NOMO-1 treated with dmso at 0.1 percent for 144 hours (cell line): ENCODE data around the gene PSMD1.
"Not testable (repeated sequence)": the region's sequence is repeated elsewhere in the genome, so short reads cannot be mapped to it uniquely, and the experiment has no call there.

Experiments
- DNase-seq: peaks from one replicate; lab custom pipeline; 2025; ENCODE audit not compliant: unreplicated experiment; lab: John Stamatoyannopoulos, UW

Gene PSMD1

GRCh38 chr2:231056453-231057416, at the start of gene PSMD1:
TSS of gene PSMD1 (plus strand) at chr2:231056867. CDS start at chr2:231057026, 159 bp downstream.
- DNase-seq = peak; percentile 91

DNA sequence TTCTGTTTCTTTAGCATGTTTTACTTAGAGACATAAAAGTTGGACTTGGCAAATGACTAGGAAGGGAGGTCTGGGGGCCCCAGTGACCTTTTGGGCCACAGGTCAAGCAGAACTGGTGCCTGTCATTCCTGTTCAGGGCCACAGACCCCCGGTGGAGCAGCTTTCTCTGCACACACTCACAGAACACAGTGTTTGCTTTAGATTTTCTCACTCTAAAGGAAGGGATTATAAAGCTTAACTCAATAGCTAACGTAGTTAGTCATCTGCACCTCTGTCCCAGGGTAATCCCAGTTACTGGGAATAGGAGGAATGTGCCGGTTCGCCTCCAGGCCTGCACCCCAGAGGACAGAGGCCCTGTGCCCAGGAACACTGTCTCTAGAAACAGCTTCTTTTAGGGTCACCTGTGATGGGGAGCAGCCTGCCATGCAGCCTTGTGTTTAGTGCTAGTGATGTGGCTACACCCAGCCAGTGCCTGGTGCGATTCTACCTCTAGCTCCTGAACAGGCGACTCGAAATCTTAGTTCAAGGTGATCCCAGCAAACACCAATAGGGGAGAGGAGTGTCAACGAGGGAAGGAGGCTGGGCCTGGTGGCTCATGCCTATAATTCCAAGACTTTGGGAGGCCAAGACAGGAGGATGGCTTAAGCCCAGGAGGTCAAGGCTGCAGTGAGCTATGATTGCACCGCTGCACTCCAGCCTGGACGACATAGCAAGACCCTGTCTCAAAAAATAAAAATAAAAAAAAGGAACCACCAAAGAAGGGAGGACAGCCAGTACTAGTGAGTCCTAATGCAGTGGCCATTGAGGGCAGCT, 49.2 kb upstream of the PSMD1 start:
- no peak for DNase-seq

- no peak for DNase-seq
Observed at GRCh38 chr2:231008131-231008530, 48.5 kb upstream of the PSMD1 start.

DNA sequence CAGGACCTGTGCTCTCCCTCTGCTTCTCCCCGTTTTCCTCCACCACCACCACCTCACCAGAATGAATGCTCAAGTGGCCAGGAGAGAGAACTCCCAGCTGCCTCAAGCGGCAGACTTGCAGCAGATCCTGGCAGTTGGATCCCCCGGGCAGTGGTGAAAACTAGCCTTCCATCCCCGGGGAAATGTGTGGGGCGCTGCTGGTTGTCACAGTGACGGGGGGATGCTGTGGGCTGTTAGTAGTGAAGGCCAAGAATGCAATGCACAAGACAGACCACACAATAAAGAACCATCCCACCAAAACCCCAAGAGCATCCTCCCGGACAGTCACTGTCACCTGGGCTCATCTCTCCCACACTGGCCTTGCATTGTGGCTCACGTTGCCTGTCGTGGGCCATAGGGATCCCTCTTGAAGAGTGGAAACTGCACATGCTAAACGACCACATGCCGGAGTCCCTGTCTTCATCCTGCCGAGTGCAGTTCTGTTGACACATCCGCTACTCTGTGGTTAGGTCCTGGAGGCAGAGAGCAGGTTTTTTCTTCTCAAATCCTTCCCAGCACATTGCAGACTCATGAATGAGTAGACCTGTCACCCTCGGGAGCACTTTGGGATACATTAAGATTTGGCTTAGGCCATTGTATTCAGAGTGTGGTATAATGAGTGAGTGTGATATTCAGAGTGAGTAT, 47.3 kb upstream of the PSMD1 start:
- no peak for DNase-seq

- no peak for DNase-seq
Observed at GRCh38 chr2:231010201-231010730, 46.4 kb upstream of the PSMD1 start.

GRCh38 chr2:231011526-231011925, 45.1 kb upstream of the PSMD1 start:
- no peak for DNase-seq

GRCh38 chr2:231012463-231012862, 44.2 kb upstream of the PSMD1 start:
- no peak for DNase-seq

DNA sequence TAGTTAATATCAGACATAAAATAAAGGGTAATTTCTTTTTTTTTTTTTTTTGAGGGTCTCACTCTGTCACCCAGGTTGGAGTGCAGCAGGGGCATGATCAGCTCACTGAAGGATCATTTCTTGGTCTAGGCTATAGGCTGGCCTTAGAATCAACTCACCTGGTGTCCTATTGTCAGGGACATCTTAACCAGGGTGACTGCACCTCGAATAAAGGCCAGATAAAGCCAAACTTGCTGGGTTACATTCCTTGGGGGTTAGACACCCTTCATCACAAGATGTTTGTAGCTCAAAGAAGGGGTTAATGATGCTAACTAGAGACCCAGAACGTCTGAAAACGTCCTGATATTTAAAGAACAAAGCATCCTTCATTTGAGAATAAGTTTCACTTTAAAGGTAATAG, 42.8 kb upstream of the PSMD1 start:
- DNase-seq = no peak

DNA sequence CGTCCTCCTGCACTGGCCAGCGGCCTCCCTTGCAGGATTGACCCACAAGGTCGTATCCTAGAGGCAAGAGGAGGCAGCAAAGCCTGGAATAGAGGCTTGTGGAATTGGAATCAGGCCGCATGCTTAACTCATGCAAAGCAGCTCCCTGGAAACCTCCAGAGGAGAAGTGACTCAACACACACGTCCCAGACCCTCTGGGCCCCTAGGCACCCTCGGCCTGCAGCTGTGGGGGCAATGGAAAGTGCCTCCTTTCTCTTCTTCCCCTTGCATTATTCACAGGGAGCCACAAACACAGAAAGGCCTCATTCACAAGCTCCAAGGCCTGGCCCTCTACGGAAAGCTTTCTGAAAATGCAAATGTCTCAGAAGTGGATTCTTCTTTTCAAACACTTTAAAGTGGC, 41.2 kb upstream of the PSMD1 start:
- no peak for DNase-seq

DNA sequence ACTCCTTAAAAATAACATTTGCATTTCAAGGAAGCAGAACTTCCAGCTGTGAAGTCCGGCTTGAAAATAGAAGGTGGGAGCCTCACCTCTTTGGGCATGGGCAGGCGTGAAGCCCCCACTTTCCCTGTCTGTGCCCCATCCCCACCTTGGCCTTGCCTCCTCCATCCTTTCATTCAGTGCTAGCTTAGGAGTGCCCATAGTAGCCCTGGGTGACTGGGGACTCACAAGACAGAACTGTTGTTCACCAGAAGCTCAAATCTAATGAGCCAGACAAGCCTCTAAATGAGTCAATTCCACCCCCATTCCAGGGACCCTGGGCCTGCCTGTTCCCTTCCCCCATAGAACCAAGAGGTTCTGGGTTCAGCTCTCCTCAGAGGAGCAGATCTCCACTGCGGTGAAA, 40.7 kb upstream of the PSMD1 start:
- no peak for DNase-seq

- no peak for DNase-seq
Observed at GRCh38 chr2:231016566-231017230, 40.0 kb upstream of the PSMD1 start.

DNA sequence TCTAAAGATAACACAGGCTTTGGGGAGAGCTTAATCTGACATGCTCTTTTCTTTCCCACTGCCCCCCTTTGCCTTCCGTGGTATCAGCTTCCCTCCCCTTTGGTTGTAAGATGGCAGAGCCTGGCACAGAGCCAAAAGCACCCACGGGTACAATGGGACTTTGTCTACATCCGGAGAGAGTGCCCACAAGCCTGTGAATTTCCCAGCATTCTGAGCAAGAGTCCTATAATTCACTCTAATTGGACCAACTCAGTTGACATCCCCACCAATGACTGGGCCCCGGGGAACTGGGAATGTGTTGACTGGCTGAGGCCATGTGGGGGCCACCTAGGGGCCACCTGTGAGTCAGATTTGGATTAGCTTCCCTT, 39.5 kb upstream of the PSMD1 start:
- no peak for DNase-seq

DNA sequence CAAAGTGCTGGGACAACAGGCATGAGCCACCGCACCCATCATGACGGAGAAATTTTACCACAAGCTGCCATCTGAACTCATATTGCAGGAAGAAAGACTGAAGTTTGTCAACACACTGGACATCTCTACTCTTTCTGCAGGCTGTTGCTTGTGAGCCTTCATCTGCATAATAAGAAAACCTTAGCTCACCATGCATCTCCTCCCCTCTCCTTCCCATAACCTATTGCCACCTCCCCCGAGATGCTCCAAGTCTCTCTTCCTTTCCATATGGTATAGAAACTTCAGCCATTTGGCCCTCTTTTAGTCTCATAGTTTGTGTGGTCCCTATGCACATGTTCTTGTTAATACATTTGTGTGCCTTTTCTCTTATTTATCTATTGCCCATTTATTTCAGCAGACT, 38.5 kb upstream of the PSMD1 start:
- DNase-seq = no peak

DNA sequence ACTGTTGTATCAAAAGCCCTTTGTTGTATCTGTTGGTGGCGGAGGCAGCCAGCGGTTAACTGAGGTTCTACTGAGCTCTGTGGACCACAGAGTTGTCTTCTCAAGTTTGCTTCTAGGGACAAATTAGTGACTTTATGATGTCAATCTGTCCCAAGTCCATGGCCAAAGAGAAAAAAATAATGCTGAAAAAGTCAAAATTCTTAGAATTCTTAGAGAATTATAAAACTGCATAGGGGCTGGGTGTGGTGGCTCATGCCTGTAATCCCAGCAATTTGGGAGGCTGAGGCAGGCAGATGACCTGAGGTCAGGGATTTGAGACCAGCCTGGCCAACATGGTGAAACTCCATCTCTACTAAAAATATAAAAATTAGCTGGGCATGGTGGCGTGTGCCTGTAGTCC, 31.6 kb upstream of the PSMD1 start:
- not testable (repeated sequence) for DNase-seq

- DNase-seq = no peak
Observed at GRCh38 chr2:231028889-231029288, 27.8 kb upstream of the PSMD1 start.

DNA sequence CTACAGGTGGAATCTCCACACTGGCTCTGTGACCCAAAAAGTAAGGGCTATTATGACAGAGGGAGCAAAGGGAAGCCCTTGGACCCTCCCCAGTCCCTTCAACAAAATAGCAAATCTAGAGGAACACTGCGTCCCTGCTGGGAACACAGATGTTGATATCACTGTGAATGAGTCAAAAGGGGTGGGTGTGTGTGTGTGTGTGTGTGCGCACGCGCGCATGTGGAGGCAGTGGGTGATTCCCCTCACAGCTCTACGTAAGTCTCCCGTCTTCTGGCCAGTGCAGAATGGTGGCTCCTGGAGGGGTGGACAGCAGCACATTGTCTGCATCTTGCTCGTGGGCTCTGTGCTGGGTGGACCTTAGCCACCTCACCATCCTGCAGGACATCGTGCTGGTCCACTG, 27.1 kb upstream of the PSMD1 start:
- no peak for DNase-seq

GRCh38 chr2:231030725-231031124, 25.9 kb upstream of the PSMD1 start:
- no peak for DNase-seq

- no peak for DNase-seq
Observed at GRCh38 chr2:231032575-231033140, 24.0 kb upstream of the PSMD1 start.

- no peak for DNase-seq
Observed at GRCh38 chr2:231033147-231034132, 23.2 kb upstream of the PSMD1 start.
